Liver (tissue), 9 donors: ENCODE data around the gene RNFT2. TPM values are rescaled to one million over a fixed set of nuclear protein-coding genes. Genes with fewer than 3 reads are reported as not detected.

Source experiments
- DNase-seq: peaks from one replicate; pipeline ENCODE4 v3.0.0-alpha.2; 2017; ENCODE audit warnings: low spot score
- H3K27ac ChIP-seq, 2 donors: one replicate each; pipeline ENCODE4 v1.7.0; 2013; ENCODE audit warnings: inconsistent platforms in 2 of 2, low read length in 2 of 2, control low read depth in 1 of 2, low read depth in 1 of 2, mild to moderate bottlenecking in 1 of 2
- H3K27me3 ChIP-seq, 4 donors: one replicate each; pipeline versions ENCODE4 v1.6.1 to v1.7.0; 2013; ENCODE audit warnings: low read length in 3 of 4, inconsistent platforms in 1 of 4, mild to moderate bottlenecking in 1 of 4, moderate library complexity in 1 of 4; ENCODE audit not compliant: control insufficient read depth in 4 of 4, insufficient read depth in 4 of 4
- H3K36me3 ChIP-seq, 4 donors: one replicate each; pipeline versions ENCODE4 v1.6.1 to v1.7.0; 2013; ENCODE audit warnings: low read length in 3 of 4, mild to moderate bottlenecking in 3 of 4, low read depth in 1 of 4, moderate library complexity in 1 of 4; ENCODE audit not compliant: control insufficient read depth in 4 of 4, insufficient read depth in 3 of 4
- H3K4me1 ChIP-seq, 4 donors: one replicate each; pipeline versions ENCODE4 v1.6.1 to v1.7.0; 2013; ENCODE audit warnings: low read length in 3 of 4, mild to moderate bottlenecking in 3 of 4, moderate library complexity in 1 of 4; ENCODE audit not compliant: control insufficient read depth in 4 of 4, insufficient read depth in 4 of 4
- H3K4me3 ChIP-seq, 3 donors: one replicate each; pipeline versions ENCODE4 v1.6.1 to v1.7.0; 2013; ENCODE audit warnings: low read length in 3 of 3, control low read depth in 1 of 3, low read depth in 1 of 3, mild to moderate bottlenecking in 1 of 3
- H3K9ac ChIP-seq, 2 donors: one replicate each; pipeline ENCODE4 v1.7.0; 2013; ENCODE audit warnings: low read length in 2 of 2, mild to moderate bottlenecking in 2 of 2, moderate library complexity in 2 of 2, control low read depth in 1 of 2, low read depth in 1 of 2
- H3K9me3 ChIP-seq, 4 donors: one replicate each; pipeline versions ENCODE4 v1.6.1 to v1.7.0; 2013; ENCODE audit warnings: low read length in 3 of 4; ENCODE audit not compliant: control insufficient read depth in 4 of 4
- CTCF ChIP-seq: fragments of 150-350 bp; IDR thresholded peaks from 2 replicates; pipeline ENCODE4 v1.5.1; 2017; ENCODE audit warnings: improper control_type of control experiment, low read depth, low read length; ENCODE audit not compliant: missing input control
- JUND ChIP-seq, 2 donors: IDR thresholded peaks; 2 replicates each; pipeline ENCODE4 v1.6.1; 2016; ENCODE audit warnings: antibody characterized with exemption in 2 of 2
- NR2F2 ChIP-seq: IDR thresholded peaks from 2 replicates; pipeline ENCODE4 v1.6.1; 2016; ENCODE audit warnings: antibody characterized with exemption
- RAD21 ChIP-seq, 2 donors: IDR thresholded peaks; 2 replicates each; pipeline ENCODE4 v1.6.1; 2016; ENCODE audit warnings: antibody characterized with exemption in 2 of 2, mild to moderate bottlenecking in 2 of 2
- REST ChIP-seq: IDR thresholded peaks from 2 replicates; pipeline ENCODE4 v1.6.1; 2016; ENCODE audit warnings: antibody characterized with exemption, mild to moderate bottlenecking
- RXRA ChIP-seq, 2 donors: IDR thresholded peaks; 2 replicates each; pipeline ENCODE4 v1.6.1; 2017 to 2018; ENCODE audit warnings: antibody characterized with exemption in 2 of 2, mild to moderate bottlenecking in 1 of 2
- SP1 ChIP-seq: IDR thresholded peaks from 2 replicates; pipeline ENCODE4 v1.6.1; 2018; ENCODE audit warnings: antibody characterized with exemption, mild to moderate bottlenecking
- TAF1 ChIP-seq: conservative IDR thresholded peaks from 2 replicates; pipeline ENCODE4 v1.6.1; 2016; ENCODE audit warnings: antibody characterized with exemption, mild to moderate bottlenecking
- ZBTB33 ChIP-seq: IDR thresholded peaks from 2 replicates; pipeline ENCODE4 v1.6.1; 2016; ENCODE audit warnings: antibody characterized with exemption
- WGBS: extraction: QIAGEN DNeasy Blood & Tissue Kit; methylation state at CpG from one replicate; pipeline ENCODE4 v1.1.7; 2013; 5-methylcytosine and 5-hydroxymethylcytosine counted together
- polyA plus RNA-seq, 2 donors: library from polyadenylated mRNA; stranded (reverse) in 1 of 2; unstranded in 1 of 2; fragments of 200-250 nt in 1 of 2; fragments of >200 nt in 1 of 2; fragmentation: Nextera tagmentation in 1 of 2; extraction: Ambion mirVana in 1 of 2; gene quantifications; one replicate each; pipeline versions ENCODE4 v1.2.1 to v1.2.3, GENCODE V29; 2013 to 2015
- total RNA-seq, 2 donors: library from RNA; depleted of rRNA; stranded (reverse); fragments of >200 nt; gene quantifications; one replicate each; pipeline ENCODE4 v1.2.3, GENCODE V29; 2014
- donor health status: healthy.
- donor health status: healthy.
- donor health status: healthy.
- donor health status: healthy.
- donor health status: healthy.

The RNFT2 gene
- total and polyA plus RNA-seq, 4 donors: 0.13 to 1.4 (median 0.19) TPM

GRCh38 chr12:116802018-116802417, 63.9 kb downstream of the RNFT2 start (continued):
- TF ChIP-seq ZBTB33: no peak
- TF ChIP-seq NR2F2: no peak
- TF ChIP-seq TAF1: no peak
- TF ChIP-seq RXRA (IDR thresholded peaks at IDR 0.05): no peak

GRCh38 chr12:116803013-116803736, 65.1 kb downstream of the RNFT2 start:
- 82% methylated on average over 7 of the region's 7 CpGs for WGBS
- Histone ChIP-seq H3K4me3 (no peak overlapping the region), H3K4me1 (no peaks in the 10 kb centered on the region), H3K27me3 (no peaks in the 10 kb centered on the region), H3K9me3 (peaks cover 0 to 6% (median 3%) of the 10 kb centered on the region in 4 donors), H3K9ac (no peak overlapping the region), H3K36me3 (no peaks in the 10 kb centered on the region), H3K27ac (no peak overlapping the region)
- DNase-seq: no peak
- no peak for TF ChIP-seq REST

GRCh38 chr12:116804051-116804450, 65.9 kb downstream of the RNFT2 start:
- Histone ChIP-seq H3K36me3 (no peaks in the 10 kb centered on the region), H3K27ac (no peak overlapping the region), H3K9me3 (peaks cover 0 to 4% (median under 1%) of the 10 kb centered on the region in 4 donors), H3K27me3 (no peaks in the 10 kb centered on the region), H3K4me1 (no peaks in the 10 kb centered on the region), H3K4me3 (no peak overlapping the region), H3K9ac (no peak overlapping the region)
- WGBS: 0% methylated on average over 1 of the region's 1 CpG
- no peak for TF ChIP-seq ZBTB33
- no peak for TF ChIP-seq JUND (IDR thresholded peaks at IDR 0.05)
- no peak for TF ChIP-seq CTCF
- no peak for TF ChIP-seq RAD21 (IDR thresholded peaks at IDR 0.05)
- TF ChIP-seq SP1: no peak
- DNase-seq: no peak
